Activated B cell treated with CpG ODN at 0.5 μM for 24 hours (primary cell): Measurements from ENCODE around the gene NEGR1. TPM values are rescaled to one million over a fixed set of nuclear protein-coding genes. Genes with fewer than 3 reads are reported as not detected.

Experiments used
- ATAC-seq: fragments of 200-7000 bp; cut with Tn5 transposase; one replicate; pipeline ENCODE4 v1.10.0; 2021; ENCODE audit warnings: low read depth, mild to moderate bottlenecking, moderate library complexity
- CTCF ChIA-PET: fragments of 350-600 bp; sonication (Branson Sonifier 250); formaldehyde crosslinking; loops from one replicate; lab custom pipeline; 2021; ENCODE audit warnings: antibody characterized with exemption; lab: Charles Lee
- POLR2A ChIA-PET: fragments of 350-600 bp; sonication (Branson Sonifier 250); formaldehyde crosslinking; loops from one replicate; lab custom pipeline; 2021; ENCODE audit warnings: antibody characterized with exemption; lab: Charles Lee
- DNase-seq: peaks from one replicate; pipeline ENCODE4 v3.0.0; 2022
- H3K27ac Mint-ChIP-seq: one replicate; pipeline ENCODE4 v1.8.0; 2020; ENCODE audit warnings: mixed read lengths
- H3K27me3 Mint-ChIP-seq: one replicate; pipeline ENCODE4 v1.8.0; 2021; ENCODE audit warnings: mixed read lengths
- H3K36me3 Mint-ChIP-seq: one replicate; pipeline ENCODE4 v1.8.0; 2021; ENCODE audit warnings: low read depth, mixed read lengths
- H3K4me1 Mint-ChIP-seq: one replicate; pipeline ENCODE4 v1.8.0; 2021; ENCODE audit warnings: mixed read lengths
- H3K4me3 Mint-ChIP-seq: one replicate; pipeline ENCODE4 v1.8.0; 2020; ENCODE audit warnings: mild to moderate bottlenecking, mixed read lengths
- H3K9me3 Mint-ChIP-seq: one replicate; pipeline ENCODE4 v1.8.0; 2020; ENCODE audit warnings: mixed read lengths
- CTCF ChIP-seq: fragments of 200-600 bp; IDR thresholded peaks from one replicate; pipeline ENCODE4 v1.8.0; 2022; ENCODE audit warnings: antibody characterized with exemption, mild to moderate bottlenecking
- intact Hi-C: fragments of 100-400 bp; cut with micrococcal nuclease; formaldehyde crosslinking; loops from one replicate; pipeline ENCODE4 v1.15.1; 2024
- total RNA-seq: library from RNA; stranded (reverse); gene quantifications from 2 replicates; pipeline ENCODE4 v1.2.3, GENCODE V29; 2022

The NEGR1 gene
- total RNA-seq, 1 donor from 2014 or later, result not detected

GRCh38 chr1:72003092-72003491, 279.2 kb downstream of the NEGR1 start:
- no peak for TF ChIP-seq CTCF
- H3K27me3 Mint-ChIP-seq, result no peaks in the 10 kb centered on the region
- H3K4me1 Mint-ChIP-seq, result no peaks in the 10 kb centered on the region
- H3K4me3 Mint-ChIP-seq, result no peak overlapping the region
- intact Hi-C loops, result no loop called here
- DNase-seq (no peak), ATAC-seq (no peak)
- ChIA-PET CTCF (no interaction called here), POLR2A (no interaction called here)
- no peak overlapping the region for H3K27ac Mint-ChIP-seq
- no peaks in the 10 kb centered on the region for H3K36me3 Mint-ChIP-seq
- H3K9me3 Mint-ChIP-seq, result no peaks in the 10 kb centered on the region

GRCh38 chr1:72000809-72001208, 281.5 kb downstream of the NEGR1 start:
- Mint-ChIP-seq H3K9me3 (no peaks in the 10 kb centered on the region), H3K27ac (no peak overlapping the region), H3K27me3 (no peaks in the 10 kb centered on the region), H3K4me3 (no peak overlapping the region), H3K36me3 (no peaks in the 10 kb centered on the region), H3K4me1 (no peaks in the 10 kb centered on the region)
- ATAC-seq (no peak), DNase-seq (no peak)
- intact Hi-C loops, result no loop called here
- POLR2A ChIA-PET, result no interaction called here
- TF ChIP-seq CTCF, result no peak
- CTCF ChIA-PET, result no interaction called here

GRCh38 chr1:71994646-71995045, 287.7 kb downstream of the NEGR1 start:
- no peaks in the 10 kb centered on the region for H3K4me1 Mint-ChIP-seq
- H3K9me3 Mint-ChIP-seq, result no peaks in the 10 kb centered on the region
- no peak overlapping the region for H3K4me3 Mint-ChIP-seq
- DNase-seq, result no peak
- TF ChIP-seq CTCF, result no peak
- no peak overlapping the region for H3K27ac Mint-ChIP-seq
- no peak for ATAC-seq
- intact Hi-C loops, result no loop called here
- CTCF ChIA-PET, result no interaction called here
- POLR2A ChIA-PET, result no interaction called here
- no peaks in the 10 kb centered on the region for H3K27me3 Mint-ChIP-seq
- no peaks in the 10 kb centered on the region for H3K36me3 Mint-ChIP-seq

- Mint-ChIP-seq H3K27ac (no peak overlapping the region), H3K9me3 (no peaks in the 10 kb centered on the region), H3K36me3 (no peaks in the 10 kb centered on the region), H3K4me1 (no peaks in the 10 kb centered on the region), H3K4me3 (no peak overlapping the region), H3K27me3 (no peaks in the 10 kb centered on the region)
- ATAC-seq, result no peak
- CTCF ChIA-PET, result no interaction called here
- DNase-seq, result no peak
- POLR2A ChIA-PET, result no interaction called here
- intact Hi-C loops, result no loop called here
- no peak for TF ChIP-seq CTCF
Measured at GRCh38 chr1:71987181-71987580, 295.2 kb downstream of the NEGR1 start.

- POLR2A ChIA-PET, result no interaction called here
- no peak overlapping the region for H3K4me3 Mint-ChIP-seq
- ATAC-seq, result no peak
- intact Hi-C loops, result no loop called here
- DNase-seq, result no peak
- no peaks in the 10 kb centered on the region for H3K9me3 Mint-ChIP-seq
- no peak overlapping the region for H3K27ac Mint-ChIP-seq
- no peaks in the 10 kb centered on the region for H3K36me3 Mint-ChIP-seq
- no peaks in the 10 kb centered on the region for H3K27me3 Mint-ChIP-seq
- H3K4me1 Mint-ChIP-seq, result no peaks in the 10 kb centered on the region
- TF ChIP-seq CTCF, result no peak
- CTCF ChIA-PET, result no interaction called here
Measured at GRCh38 chr1:71986160-71986559, 296.2 kb downstream of the NEGR1 start.
